GM12878 (cell line): ENCODE results near the gene DCAF6. TPM values are rescaled to one million over a fixed set of nuclear protein-coding genes. Genes with fewer than 3 reads are reported as not detected.

Experiments used
- MTA2 ChIP-seq: fragments of 450-650 bp; IDR thresholded peaks from 2 replicates; pipeline ENCODE4 v1.6.1; 2016; ENCODE audit warnings: low read depth, mild to moderate bottlenecking, moderate library complexity
- POLR2A ChIP-seq: IDR thresholded peaks from 2 replicates; pipeline ENCODE4 v1.6.1; 2011; ENCODE audit warnings: low read depth, mild to moderate bottlenecking, low read length
- RFX5 ChIP-seq: IDR thresholded peaks from 2 replicates; pipeline ENCODE4 v1.6.1; 2011; ENCODE audit warnings: low read depth, low read length, improper control_type of control experiment
- ZNF217 ChIP-seq: fragments of 450-650 bp; IDR thresholded peaks from 2 replicates; pipeline ENCODE4 v1.6.1; 2017; ENCODE audit warnings: antibody characterized with exemption, mild to moderate bottlenecking
- polyA plus RNA-seq, 11 experiments: library from polyadenylated mRNA; depleted of rRNA in 4 of 11; unstranded in 6 of 11; stranded (reverse) in 5 of 11; fragments of >200 nt; fragmentation: Nextera tagmentation in 4 of 11; fragmentation: Illumina TruSeq in 1 of 11; extraction: Ambion mirVana in 4 of 11; extraction: Trizol in 1 of 11; gene quantifications; 1 replicate in 1 of 11; 2 replicates in 10 of 11; pipeline versions ENCODE4 v1.2.1 to v1.2.3, GENCODE V29; 2011 to 2016; ENCODE audit warnings: inconsistent platforms in 2 of 11, missing spikeins in 2 of 11, low read depth in 1 of 11
- total RNA-seq, 4 experiments: library from RNA; depleted of rRNA in 3 of 4; stranded (reverse); fragments of >200 nt in 3 of 4; fragmentation: Illumina TruSeq in 1 of 4; extraction: Trizol in 1 of 4; gene quantifications; 2 replicates each; pipeline versions ENCODE4 v1.2.1 to v1.2.3, GENCODE V29; 2013 to 2021
- TF ChIP-seq, protein P1 (sequence below): fragments of 450-650 bp; IDR thresholded peaks from 2 replicates; pipeline ENCODE4 v1.6.1; 2017; ENCODE audit warnings: mild to moderate bottlenecking, low read depth, inconsistent platforms; ENCODE audit not compliant: poor library complexity, severe bottlenecking
- TF ChIP-seq, protein P2 (sequence below): fragments of 450-650 bp; IDR thresholded peaks from 2 replicates; pipeline ENCODE4 v1.6.1; 2017; ENCODE audit warnings: mild to moderate bottlenecking
- TF ChIP-seq, protein P3 (sequence below): fragments of 450-650 bp; IDR thresholded peaks from 2 replicates; pipeline ENCODE4 v1.6.1; 2017; ENCODE audit warnings: antibody characterized with exemption, mild to moderate bottlenecking, moderate library complexity

The DCAF6 gene
- total and polyA plus RNA-seq, 10 of the 15 experiments (the other 5 are each of a cell fraction or from before 2014, with no cell fraction given), result 11.4 to 62.7 (median 33.0) TPM

DNA sequence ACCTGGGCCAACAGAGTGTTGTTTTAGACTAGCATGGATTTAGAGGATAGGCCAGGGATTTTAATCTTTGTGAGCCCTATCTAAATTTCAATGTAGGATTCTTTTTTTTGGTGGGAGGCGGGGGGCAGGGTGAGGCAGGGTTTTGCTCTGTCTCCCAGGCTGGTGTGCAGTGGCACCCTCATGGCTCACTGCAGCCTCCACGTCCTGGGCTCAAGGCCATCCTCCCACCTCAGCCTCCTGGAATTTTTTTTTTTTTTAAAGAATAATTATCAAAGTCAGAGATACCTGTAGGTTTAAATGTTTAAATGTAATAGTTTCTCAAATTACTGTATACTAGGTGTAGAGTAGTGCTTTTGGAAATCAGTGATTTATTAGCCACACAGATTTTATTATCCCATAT, 3.8 kb downstream of the DCAF6 start (continued):
- TF ChIP-seq, protein P1, sequence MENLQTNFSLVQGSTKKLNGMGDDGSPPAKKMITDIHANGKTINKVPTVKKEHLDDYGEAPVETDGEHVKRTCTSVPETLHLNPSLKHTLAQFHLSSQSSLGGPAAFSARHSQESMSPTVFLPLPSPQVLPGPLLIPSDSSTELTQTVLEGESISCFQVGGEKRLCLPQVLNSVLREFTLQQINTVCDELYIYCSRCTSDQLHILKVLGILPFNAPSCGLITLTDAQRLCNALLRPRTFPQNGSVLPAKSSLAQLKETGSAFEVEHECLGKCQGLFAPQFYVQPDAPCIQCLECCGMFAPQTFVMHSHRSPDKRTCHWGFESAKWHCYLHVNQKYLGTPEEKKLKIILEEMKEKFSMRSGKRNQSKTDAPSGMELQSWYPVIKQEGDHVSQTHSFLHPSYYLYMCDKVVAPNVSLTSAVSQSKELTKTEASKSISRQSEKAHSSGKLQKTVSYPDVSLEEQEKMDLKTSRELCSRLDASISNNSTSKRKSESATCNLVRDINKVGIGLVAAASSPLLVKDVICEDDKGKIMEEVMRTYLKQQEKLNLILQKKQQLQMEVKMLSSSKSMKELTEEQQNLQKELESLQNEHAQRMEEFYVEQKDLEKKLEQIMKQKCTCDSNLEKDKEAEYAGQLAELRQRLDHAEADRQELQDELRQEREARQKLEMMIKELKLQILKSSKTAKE, result no peak
- no peak for TF ChIP-seq RFX5
- no peak for TF ChIP-seq POLR2A
- TF ChIP-seq, protein P2, sequence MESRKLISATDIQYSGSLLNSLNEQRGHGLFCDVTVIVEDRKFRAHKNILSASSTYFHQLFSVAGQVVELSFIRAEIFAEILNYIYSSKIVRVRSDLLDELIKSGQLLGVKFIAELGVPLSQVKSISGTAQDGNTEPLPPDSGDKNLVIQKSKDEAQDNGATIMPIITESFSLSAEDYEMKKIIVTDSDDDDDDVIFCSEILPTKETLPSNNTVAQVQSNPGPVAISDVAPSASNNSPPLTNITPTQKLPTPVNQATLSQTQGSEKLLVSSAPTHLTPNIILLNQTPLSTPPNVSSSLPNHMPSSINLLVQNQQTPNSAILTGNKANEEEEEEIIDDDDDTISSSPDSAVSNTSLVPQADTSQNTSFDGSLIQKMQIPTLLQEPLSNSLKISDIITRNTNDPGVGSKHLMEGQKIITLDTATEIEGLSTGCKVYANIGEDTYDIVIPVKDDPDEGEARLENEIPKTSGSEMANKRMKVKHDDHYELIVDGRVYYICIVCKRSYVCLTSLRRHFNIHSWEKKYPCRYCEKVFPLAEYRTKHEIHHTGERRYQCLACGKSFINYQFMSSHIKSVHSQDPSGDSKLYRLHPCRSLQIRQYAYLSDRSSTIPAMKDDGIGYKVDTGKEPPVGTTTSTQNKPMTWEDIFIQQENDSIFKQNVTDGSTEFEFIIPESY, result no peak
- no peak for TF ChIP-seq ZNF217
- TF ChIP-seq MTA2, result no peak
- TF ChIP-seq, protein P3, sequence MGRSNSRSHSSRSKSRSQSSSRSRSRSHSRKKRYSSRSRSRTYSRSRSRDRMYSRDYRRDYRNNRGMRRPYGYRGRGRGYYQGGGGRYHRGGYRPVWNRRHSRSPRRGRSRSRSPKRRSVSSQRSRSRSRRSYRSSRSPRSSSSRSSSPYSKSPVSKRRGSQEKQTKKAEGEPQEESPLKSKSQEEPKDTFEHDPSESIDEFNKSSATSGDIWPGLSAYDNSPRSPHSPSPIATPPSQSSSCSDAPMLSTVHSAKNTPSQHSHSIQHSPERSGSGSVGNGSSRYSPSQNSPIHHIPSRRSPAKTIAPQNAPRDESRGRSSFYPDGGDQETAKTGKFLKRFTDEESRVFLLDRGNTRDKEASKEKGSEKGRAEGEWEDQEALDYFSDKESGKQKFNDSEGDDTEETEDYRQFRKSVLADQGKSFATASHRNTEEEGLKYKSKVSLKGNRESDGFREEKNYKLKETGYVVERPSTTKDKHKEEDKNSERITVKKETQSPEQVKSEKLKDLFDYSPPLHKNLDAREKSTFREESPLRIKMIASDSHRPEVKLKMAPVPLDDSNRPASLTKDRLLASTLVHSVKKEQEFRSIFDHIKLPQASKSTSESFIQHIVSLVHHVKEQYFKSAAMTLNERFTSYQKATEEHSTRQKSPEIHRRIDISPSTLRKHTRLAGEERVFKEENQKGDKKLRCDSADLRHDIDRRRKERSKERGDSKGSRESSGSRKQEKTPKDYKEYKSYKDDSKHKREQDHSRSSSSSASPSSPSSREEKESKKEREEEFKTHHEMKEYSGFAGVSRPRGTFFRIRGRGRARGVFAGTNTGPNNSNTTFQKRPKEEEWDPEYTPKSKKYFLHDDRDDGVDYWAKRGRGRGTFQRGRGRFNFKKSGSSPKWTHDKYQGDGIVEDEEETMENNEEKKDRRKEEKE, result no peak
- TF ChIP-seq, all 136 proteins: peak for 0
